HG02678 (cell line): ENCODE measurements around the gene ARHGAP27.
"Not testable (repeated sequence)": the region's sequence is repeated elsewhere in the genome, so short reads cannot be mapped to it uniquely, and the experiment has no call there.

Experiments
- ATAC-seq: cut with Tn5 transposase; IDR thresholded peaks from one replicate; pipeline ENCODE4 v1.9.1; 2021; ENCODE audit warnings: mild to moderate bottlenecking, moderate library complexity; ENCODE audit not compliant: unreplicated experiment

The ARHGAP27 gene

GRCh38 chr17:45432405-45433158 lies at the start of gene ARHGAP27:
ARHGAP27 (minus strand) TSS chr17:45432870; CDS start chr17:45430279, 2,591 bp downstream.
- no peak for ATAC-seq

- ATAC-seq: not testable (repeated sequence)
These were observed 49.6 kb upstream of the ARHGAP27 start for GRCh38 chr17:45482317-45482716.

GRCh38 chr17:45475436-45475835 lies 42.8 kb upstream of the ARHGAP27 start:
- ATAC-seq: not testable (repeated sequence)

GRCh38 chr17:45472249-45472648 lies 39.6 kb upstream of the ARHGAP27 start:
- not testable (repeated sequence) for ATAC-seq

GRCh38 chr17:45469204-45469563 lies 36.5 kb upstream of the ARHGAP27 start:
- ATAC-seq: not testable (repeated sequence)

- ATAC-seq: not testable (repeated sequence)
These were observed 35.9 kb upstream of the ARHGAP27 start for GRCh38 chr17:45468293-45469203.

- ATAC-seq: peak; percentile 84
These were observed 29.1 kb upstream of the ARHGAP27 start for GRCh38 chr17:45461524-45462327.

GRCh38 chr17:45460422-45460821 lies 27.8 kb upstream of the ARHGAP27 start:
- not testable (repeated sequence) for ATAC-seq

- ATAC-seq: not testable (repeated sequence)
These were observed 21.7 kb upstream of the ARHGAP27 start for GRCh38 chr17:45454341-45454740.

GRCh38 chr17:45453731-45454130 lies 21.1 kb upstream of the ARHGAP27 start:
- ATAC-seq: not testable (repeated sequence)

GRCh38 chr17:45453225-45453534 lies 20.5 kb upstream of the ARHGAP27 start:
- not testable (repeated sequence) for ATAC-seq

- ATAC-seq: peak; percentile 57
These were observed 19.9 kb upstream of the ARHGAP27 start for GRCh38 chr17:45452329-45453224.

GRCh38 chr17:45451660-45452059 lies 19.0 kb upstream of the ARHGAP27 start:
- ATAC-seq: not testable (repeated sequence)

GRCh38 chr17:45451131-45451530 lies 18.5 kb upstream of the ARHGAP27 start:
- ATAC-seq: no peak

GRCh38 chr17:45449708-45450329 lies 17.1 kb upstream of the ARHGAP27 start:
- ATAC-seq: not testable (repeated sequence)

- ATAC-seq: not testable (repeated sequence)
These were observed 16.6 kb upstream of the ARHGAP27 start for GRCh38 chr17:45449260-45449659.

- not testable (repeated sequence) for ATAC-seq
These were observed 15.8 kb upstream of the ARHGAP27 start for GRCh38 chr17:45448483-45448882.

- not testable (repeated sequence) for ATAC-seq
These were observed 15.4 kb upstream of the ARHGAP27 start for GRCh38 chr17:45448066-45448465.

- not testable (repeated sequence) for ATAC-seq
These were observed 15.0 kb upstream of the ARHGAP27 start for GRCh38 chr17:45447650-45448049.
